Measurements from ENCODE around the gene SLC47A1.
"Not testable (repeated sequence)": the region's sequence is repeated elsewhere in the genome, so short reads cannot be mapped to it uniquely, and the experiment has no call there.

SLC47A1 gene

GRCh38 chr17:19533718-19534561 lies at the start of gene SLC47A1:
TSS of gene SLC47A1 (plus strand) at chr17:19533854. CDS start at chr17:19533940, 86 bp downstream.
- peak; percentile 35 for DNase-seq

GRCh38 chr17:19485800-19486340 lies 47.8 kb upstream of the SLC47A1 start:
- no peak for DNase-seq

GRCh38 chr17:19486351-19487023 lies 47.2 kb upstream of the SLC47A1 start:
- DNase-seq, result no peak

GRCh38 chr17:19487024-19487600 lies 46.5 kb upstream of the SLC47A1 start:
- DNase-seq, result no peak

GRCh38 chr17:19492141-19492540 lies 41.5 kb upstream of the SLC47A1 start:
- DNase-seq, result no peak

GRCh38 chr17:19494961-19495806 lies 38.5 kb upstream of the SLC47A1 start:
- no peak for DNase-seq

GRCh38 chr17:19495828-19496528 lies 37.7 kb upstream of the SLC47A1 start:
- no peak for DNase-seq

GRCh38 chr17:19497624-19498023 lies 36.0 kb upstream of the SLC47A1 start:
- no peak for DNase-seq

- no peak for DNase-seq
Measured at GRCh38 chr17:19501219-19501618, 32.4 kb upstream of the SLC47A1 start.

- no peak for DNase-seq
Measured at GRCh38 chr17:19502517-19502916, 31.1 kb upstream of the SLC47A1 start.

GRCh38 chr17:19505561-19505960 lies 28.1 kb upstream of the SLC47A1 start:
- not testable (repeated sequence) for DNase-seq

- peak; percentile 81 for DNase-seq
Measured at GRCh38 chr17:19507775-19508576, 25.7 kb upstream of the SLC47A1 start.

- DNase-seq, result no peak
Measured at GRCh38 chr17:19508577-19508867, 25.1 kb upstream of the SLC47A1 start.

- not testable (repeated sequence) for DNase-seq
Measured at GRCh38 chr17:19509281-19509852, 24.3 kb upstream of the SLC47A1 start.

GRCh38 chr17:19510903-19511302 lies 22.8 kb upstream of the SLC47A1 start:
- DNase-seq, result no peak

GRCh38 chr17:19513897-19514488 lies 19.7 kb upstream of the SLC47A1 start:
- peak; percentile 81 for DNase-seq

GRCh38 chr17:19517699-19518098 lies 16.0 kb upstream of the SLC47A1 start:
- no peak for DNase-seq

GRCh38 chr17:19519388-19520291 lies 14.0 kb upstream of the SLC47A1 start:
- DNase-seq, result peak; percentile 93

GRCh38 chr17:19520641-19521040 lies 13.0 kb upstream of the SLC47A1 start:
- DNase-seq, result no peak
